Fibroblast of mammary gland (primary cell): ENCODE measurements around the gene WNK1.

ENCODE experiments used
- DNase-seq: peaks from one replicate; pipeline ENCODE4 v3.0.0-alpha.2; 2010; ENCODE audit warnings: low read depth
- H3K4me3 ChIP-seq: 2 replicates; pipeline ENCODE4 v1.5.1; 2011; ENCODE audit warnings: low read depth, mild to moderate bottlenecking, low read length, moderate library complexity; ENCODE audit not compliant: control insufficient read depth
- TF ChIP-seq, protein P1 (sequence below): conservative IDR thresholded peaks from 2 replicates; pipeline ENCODE4 v1.5.1; 2011; ENCODE audit warnings: low read depth, low read length, inconsistent platforms; ENCODE audit not compliant: control insufficient read depth, insufficient read depth

WNK1 gene

DNA sequence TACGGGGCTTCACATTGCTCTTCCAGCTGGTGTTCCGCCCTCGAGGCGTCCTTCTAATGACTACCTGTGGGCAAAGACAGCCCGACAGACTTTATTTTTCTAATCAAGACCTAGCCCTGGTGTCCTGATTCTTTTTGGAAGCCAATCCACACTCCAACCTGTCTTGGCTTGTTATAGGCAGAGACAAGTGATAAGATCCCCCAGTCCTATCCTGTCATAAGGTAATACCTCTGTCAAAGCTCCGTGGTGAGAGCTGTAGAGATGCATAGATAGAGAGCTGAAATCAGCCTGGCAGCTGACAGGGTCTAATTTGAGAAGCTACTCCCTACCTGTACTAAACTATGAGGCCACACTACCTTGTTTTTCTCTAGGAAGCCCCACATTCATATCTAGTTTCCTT lies 11.5 kb upstream of the WNK1 start:
- H3K4me3 ChIP-seq = no peak overlapping the region
- no peak for DNase-seq
- TF ChIP-seq, protein P1, sequence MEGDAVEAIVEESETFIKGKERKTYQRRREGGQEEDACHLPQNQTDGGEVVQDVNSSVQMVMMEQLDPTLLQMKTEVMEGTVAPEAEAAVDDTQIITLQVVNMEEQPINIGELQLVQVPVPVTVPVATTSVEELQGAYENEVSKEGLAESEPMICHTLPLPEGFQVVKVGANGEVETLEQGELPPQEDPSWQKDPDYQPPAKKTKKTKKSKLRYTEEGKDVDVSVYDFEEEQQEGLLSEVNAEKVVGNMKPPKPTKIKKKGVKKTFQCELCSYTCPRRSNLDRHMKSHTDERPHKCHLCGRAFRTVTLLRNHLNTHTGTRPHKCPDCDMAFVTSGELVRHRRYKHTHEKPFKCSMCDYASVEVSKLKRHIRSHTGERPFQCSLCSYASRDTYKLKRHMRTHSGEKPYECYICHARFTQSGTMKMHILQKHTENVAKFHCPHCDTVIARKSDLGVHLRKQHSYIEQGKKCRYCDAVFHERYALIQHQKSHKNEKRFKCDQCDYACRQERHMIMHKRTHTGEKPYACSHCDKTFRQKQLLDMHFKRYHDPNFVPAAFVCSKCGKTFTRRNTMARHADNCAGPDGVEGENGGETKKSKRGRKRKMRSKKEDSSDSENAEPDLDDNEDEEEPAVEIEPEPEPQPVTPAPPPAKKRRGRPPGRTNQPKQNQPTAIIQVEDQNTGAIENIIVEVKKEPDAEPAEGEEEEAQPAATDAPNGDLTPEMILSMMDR = no peak

DNA sequence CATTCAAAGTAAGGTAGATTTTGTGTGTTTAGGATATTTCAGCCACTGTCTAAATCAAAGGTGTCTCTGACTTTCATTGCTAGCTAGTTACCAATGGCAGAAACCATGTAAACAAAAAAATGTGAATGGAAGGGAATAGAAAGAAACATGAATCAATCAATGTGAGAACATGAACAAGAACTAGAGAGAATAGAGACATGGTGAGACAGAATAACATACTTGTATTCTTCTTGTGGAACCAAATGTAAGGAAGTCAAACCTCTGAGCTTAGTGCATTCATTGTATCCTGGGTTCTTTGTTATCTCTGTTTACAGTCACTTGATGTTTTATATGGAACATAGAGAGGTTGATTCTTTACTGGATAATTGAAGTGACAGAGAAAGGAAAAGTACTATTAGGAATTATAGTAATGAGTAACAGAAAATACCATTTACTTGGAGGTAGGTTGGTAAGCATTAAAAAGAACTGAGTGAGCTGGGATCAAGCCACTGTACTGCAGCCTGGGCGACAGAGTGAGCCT lies 2.6 kb upstream of the WNK1 start:
- no peak for DNase-seq
- no peak overlapping the region for H3K4me3 ChIP-seq
- TF ChIP-seq, protein P1 = no peak

DNA sequence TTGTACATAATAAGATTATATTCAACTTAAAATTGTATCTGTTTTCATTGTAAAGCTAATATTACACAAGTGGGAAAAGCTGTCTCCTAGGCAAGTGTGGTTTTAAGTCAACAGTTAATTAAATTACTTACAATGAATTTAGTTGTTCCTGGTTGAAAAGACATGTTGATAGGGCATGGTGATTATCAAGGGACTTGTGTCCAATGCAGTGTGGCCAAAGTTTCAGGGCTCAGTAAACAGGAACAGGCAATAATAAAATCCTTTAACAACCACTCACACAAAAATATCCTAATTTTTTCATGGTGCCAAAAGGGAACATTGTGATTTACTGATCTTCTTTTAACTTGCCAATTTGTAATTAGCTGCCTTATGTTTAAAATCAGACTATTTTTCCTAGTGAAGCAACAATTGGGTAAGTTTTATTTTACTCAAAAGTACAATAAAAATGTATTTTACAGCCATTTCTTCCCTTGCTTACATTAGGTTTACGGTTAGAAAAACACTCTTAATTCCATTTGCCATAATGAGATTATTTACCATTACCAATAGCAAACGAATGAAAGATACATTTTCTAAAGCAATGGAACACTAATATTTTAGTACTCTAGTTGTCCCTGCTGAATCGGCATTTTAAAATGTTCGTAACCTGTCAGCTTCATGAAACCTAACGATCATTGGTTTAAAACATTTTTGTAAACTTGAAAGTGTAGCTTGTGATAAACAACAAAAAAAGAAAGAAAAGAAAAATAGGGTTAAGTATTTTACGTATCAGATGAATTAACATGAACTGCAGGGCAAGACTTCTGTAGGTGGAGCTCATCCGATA lies 1.8 kb upstream of the WNK1 start:
- DNase-seq = no peak
- peak overlapping the region; percentile 51 for H3K4me3 ChIP-seq
- TF ChIP-seq, protein P1 = no peak

DNA sequence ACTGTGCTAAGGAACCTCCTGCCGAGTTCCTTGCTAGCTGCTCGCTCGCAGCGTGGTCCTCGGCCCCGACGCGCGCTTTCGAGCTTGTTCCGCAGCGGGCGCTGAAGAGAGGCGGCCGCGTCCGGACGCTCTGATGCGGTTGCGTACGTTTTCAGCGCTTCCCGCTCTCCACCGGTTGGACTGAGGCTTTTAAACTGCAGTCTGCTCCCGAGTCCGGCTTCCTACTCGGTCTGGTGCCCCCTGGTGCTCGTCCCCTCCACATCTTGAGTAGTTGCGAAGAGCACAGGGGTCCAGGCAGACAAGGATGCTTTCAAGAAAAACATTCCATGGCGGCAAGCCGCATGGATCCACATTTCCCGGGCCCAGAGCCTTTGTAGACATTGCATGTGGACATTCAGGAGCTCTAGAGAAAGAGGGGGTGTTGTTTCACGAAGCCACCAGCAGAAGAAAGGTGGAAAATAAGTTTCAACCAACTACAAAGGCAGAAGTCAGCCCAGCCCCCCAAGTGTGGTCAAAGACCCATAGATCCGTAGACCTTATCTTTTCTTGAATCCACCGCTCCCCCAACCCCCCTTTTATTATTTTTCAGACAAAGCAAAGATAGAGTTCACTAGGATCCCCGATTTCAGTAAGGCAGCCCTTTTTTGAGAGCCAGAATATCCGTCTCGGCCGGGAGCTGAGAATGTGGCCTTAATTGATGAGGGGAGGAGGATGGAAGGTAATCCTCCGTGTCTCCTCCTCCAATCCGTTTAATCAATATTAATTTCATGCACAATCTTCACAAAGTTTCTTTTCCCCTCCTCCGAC lies 984 bp upstream of the WNK1 start:
- peak; percentile 96 for DNase-seq
- peak overlapping the region; percentile 51 for H3K4me3 ChIP-seq
- TF ChIP-seq, protein P1 = peak; percentile 71

DNA sequence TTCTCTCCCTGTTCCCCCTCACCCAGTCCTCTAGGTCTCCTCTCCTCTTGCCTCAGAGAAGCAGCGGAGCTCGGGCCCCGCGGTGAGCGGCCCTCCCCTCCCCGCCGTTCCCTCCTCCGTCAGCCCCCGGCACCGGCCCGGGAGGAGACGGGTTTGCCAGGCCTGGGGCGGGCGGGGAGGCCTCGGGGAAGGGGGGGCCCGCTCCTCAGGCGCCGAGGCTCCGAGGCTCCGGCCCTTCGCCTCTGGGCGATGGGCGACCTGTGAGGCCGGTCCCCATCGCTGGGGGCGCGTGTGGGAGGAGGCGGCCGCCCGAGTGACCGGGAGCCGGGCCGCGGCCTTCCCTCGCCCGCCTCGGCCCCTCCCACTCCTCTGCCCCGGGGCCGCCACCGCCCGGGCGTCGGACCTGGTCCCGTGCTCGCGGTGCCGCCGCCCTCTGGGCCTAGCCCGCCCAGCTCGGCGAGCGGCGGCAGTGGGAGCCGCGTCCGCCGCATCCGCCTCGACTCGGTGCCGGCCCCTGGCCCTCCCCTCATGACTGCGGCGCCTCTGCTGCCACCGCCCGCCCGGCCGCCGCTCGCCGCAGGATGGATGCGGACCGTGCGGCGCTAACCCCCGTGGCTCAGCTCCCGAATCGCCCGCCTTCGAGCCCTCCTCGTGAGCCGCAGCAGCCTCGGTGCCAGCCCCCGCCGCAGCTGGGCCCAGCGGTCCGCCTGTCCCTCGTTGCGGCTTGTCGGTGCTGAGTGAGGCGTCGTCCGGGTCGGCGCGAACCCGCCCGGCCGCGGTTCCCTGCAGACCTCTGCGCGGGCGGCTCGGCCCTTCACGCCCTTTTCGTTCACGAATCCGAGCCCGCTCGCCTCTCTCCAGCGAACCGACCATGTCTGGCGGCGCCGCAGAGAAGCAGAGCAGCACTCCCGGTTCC lies 574 bp downstream of the WNK1 start:
- peak; percentile 36 for DNase-seq
- H3K4me3 ChIP-seq = peak overlapping the region; percentile 87
- TF ChIP-seq, protein P1 = no peak
